IPS DF 6.9 (cell line): Measurements from ENCODE around the gene CORO2B.

Experiments
- DNase-seq: peaks from one replicate; pipeline ENCODE4 v3.0.0-alpha.2; 2013; ENCODE audit warnings: low read depth, low spot score
- H3K27ac ChIP-seq: one replicate; pipeline ENCODE4 v1.5.1; 2013; ENCODE audit warnings: low read length, control low read depth
- H3K27me3 ChIP-seq: 2 replicates; pipeline ENCODE4 v1.6.1; 2013; ENCODE audit warnings: mild to moderate bottlenecking, low read length; ENCODE audit not compliant: control insufficient read depth, insufficient read depth
- H3K36me3 ChIP-seq: 2 replicates; pipeline ENCODE4 v1.6.1; 2013; ENCODE audit warnings: low read length; ENCODE audit not compliant: control insufficient read depth, insufficient read depth
- H3K4me1 ChIP-seq: 2 replicates; pipeline ENCODE4 v1.6.1; 2013; ENCODE audit warnings: low read length; ENCODE audit not compliant: control insufficient read depth, insufficient read depth
- H3K4me3 ChIP-seq: 2 replicates; pipeline ENCODE4 v1.5.1; 2013; ENCODE audit warnings: mild to moderate bottlenecking, low read length
- H3K9me3 ChIP-seq: 2 replicates; pipeline ENCODE4 v1.6.1; 2013; ENCODE audit warnings: low read length, inconsistent platforms; ENCODE audit not compliant: control insufficient read depth, insufficient read depth
- WGBS: extraction: QIAGEN DNeasy Blood & Tissue Kit; methylation state at CpG from one replicate; pipeline ENCODE4 v1.1.7; 2013; ENCODE audit warnings: mixed read lengths, missing lambda C conversion rate; ENCODE audit not compliant: insufficient read length, insufficient coverage; 5-methylcytosine and 5-hydroxymethylcytosine counted together

CORO2B gene

GRCh38 chr15:68554721-68555678 lies 23.8 kb upstream of the CORO2B start:
- H3K27ac ChIP-seq, result no peak overlapping the region
- H3K4me3 ChIP-seq, result no peak overlapping the region
- H3K9me3 ChIP-seq, result no peaks in the 10 kb centered on the region
- peaks cover 6% of the 10 kb centered on the region for H3K4me1 ChIP-seq
- no peaks in the 10 kb centered on the region for H3K36me3 ChIP-seq
- no peaks in the 10 kb centered on the region for H3K27me3 ChIP-seq
- no CpG with 5 or more reads among the region's 10 CpGs for WGBS
- no peak for DNase-seq

DNA sequence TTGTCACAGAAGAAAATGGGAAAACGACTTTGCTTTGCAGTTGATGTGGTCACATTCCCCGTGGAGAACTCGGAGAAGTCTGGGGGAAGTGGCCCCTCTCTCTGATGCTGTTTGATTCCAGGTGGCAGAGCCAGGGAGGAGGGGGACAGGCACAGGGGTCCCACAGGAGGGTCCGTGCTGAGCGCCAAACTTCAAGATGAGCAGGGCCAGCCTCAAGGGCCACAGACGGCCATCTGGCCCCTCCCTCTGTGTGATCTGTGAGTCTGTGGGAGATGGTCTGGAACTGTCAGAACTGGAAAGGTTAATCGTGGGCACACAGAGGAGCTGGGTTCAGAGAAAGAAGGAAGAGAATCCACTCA lies 23.1 kb upstream of the CORO2B start:
- H3K27me3 ChIP-seq, result no peaks in the 10 kb centered on the region
- H3K4me3 ChIP-seq, result no peak overlapping the region
- no peak for DNase-seq
- peaks cover 6% of the 10 kb centered on the region for H3K4me1 ChIP-seq
- no peaks in the 10 kb centered on the region for H3K9me3 ChIP-seq
- H3K27ac ChIP-seq, result no peak overlapping the region
- H3K36me3 ChIP-seq, result no peaks in the 10 kb centered on the region
- no CpG with 5 or more reads among the region's 7 CpGs for WGBS

DNA sequence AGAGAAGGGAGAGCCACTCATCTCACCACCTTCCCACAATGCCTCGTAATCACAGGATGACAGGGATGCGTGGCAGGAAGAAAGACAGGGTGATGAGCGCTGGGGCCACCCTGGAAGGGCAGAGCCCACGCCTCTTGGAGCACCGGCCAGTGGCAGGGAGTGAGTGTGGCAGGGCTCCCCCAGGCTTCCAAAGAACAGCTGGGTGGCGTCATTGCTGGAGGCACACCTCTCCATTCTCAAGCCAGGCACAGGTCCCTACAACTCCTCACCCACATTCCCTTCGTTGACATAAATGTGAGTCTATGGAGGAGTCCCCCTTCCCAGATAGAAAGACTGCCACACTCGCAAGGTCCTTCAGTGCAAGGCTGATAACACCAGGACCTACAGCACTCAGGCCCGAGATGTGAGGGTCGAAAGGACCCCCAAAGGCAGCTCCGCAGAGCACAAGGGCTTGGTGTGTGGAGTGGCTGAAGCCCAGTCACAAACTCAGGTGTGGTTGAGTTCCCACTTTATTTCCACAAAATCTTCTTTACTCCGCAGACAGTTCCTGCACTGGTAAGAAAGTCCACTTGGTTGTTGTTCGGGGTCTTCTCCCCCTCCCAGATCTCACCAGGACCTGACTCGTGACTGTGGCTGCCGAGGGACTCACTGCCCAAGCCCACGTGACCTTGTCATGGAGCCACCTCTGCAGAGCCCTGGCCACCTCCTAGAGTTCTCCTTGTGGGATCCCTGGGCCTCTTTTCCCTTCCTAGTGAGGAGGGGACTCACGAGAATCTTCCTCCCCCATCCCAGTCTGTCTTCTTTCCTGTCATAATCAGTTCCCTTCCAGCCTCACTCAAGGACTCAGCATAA lies 22.4 kb upstream of the CORO2B start:
- WGBS, result no CpG with 5 or more reads among the region's 17 CpGs

GRCh38 chr15:68557469-68558317 lies 21.1 kb upstream of the CORO2B start:
- WGBS, result no CpG with 5 or more reads among the region's 9 CpGs
- DNase-seq, result no peak
- Histone ChIP-seq H3K4me3 (no peak overlapping the region), H3K9me3 (no peaks in the 10 kb centered on the region), H3K27me3 (no peaks in the 10 kb centered on the region), H3K36me3 (no peaks in the 10 kb centered on the region), H3K27ac (no peak overlapping the region), H3K4me1 (peaks cover 8% of the 10 kb centered on the region)

More for the DNA sequence above, 22.4 kb upstream of the CORO2B start:
- H3K36me3 ChIP-seq, result no peaks in the 10 kb centered on the region
- peaks cover 8% of the 10 kb centered on the region for H3K4me1 ChIP-seq
- no peak overlapping the region for H3K4me3 ChIP-seq
- H3K27me3 ChIP-seq, result no peaks in the 10 kb centered on the region
- DNase-seq, result no peak
- H3K27ac ChIP-seq, result no peak overlapping the region
- H3K9me3 ChIP-seq, result no peaks in the 10 kb centered on the region

DNA sequence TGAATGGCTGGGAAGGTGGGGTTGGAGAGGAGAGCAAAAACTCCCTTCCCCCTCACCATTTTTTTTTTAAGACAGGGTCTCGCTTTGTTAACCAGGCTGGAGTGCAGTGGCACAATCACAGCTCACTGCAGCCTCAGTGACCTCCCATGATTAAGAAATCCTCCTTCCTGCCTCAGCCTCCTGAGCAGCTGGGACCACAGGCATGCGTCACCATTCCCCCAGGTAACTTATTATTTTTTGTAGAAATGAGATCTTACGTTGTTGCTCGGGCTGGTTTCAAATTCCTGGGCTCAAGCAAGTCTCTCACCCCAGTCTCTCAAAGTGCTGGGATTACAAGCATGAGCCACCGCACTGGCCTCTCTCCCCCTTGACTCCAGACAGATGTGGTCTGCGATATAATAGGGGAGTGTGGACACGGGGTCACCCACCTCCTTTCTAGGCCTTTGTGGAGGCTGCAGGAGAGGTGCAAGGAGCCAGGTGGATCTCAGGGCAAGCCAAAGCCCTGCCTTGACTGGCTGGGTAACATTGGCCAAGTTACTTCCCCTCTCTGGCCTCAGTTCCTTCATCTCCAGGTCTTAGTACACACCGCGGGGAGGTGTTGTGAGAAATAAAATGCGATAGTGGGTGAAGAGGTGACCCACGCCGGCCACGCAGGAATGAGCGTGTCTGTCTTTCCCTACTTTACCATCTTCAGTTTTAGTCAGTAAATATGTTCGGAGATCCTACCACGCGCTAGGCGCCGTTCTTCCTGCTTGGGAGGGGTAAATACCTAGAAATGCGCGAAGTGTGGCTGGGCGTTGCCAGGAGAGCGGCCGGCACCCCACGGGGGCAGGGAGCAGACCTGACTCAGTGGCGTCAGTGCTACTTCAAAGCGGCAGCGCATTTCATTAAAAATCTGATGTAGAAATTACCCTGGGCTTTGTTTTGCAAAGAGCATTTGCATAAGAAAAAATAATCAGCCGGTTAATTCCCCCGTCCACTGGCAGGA lies 20.2 kb upstream of the CORO2B start:
- WGBS, result no CpG with 5 or more reads among the region's 30 CpGs
- no peak for DNase-seq
- Histone ChIP-seq H3K27me3 (no peaks in the 10 kb centered on the region), H3K4me1 (peaks cover 8% of the 10 kb centered on the region), H3K4me3 (peak overlapping the region; percentile 38; the same call in 1 of the 2 replicates), H3K27ac (no peak overlapping the region), H3K9me3 (no peaks in the 10 kb centered on the region), H3K36me3 (no peaks in the 10 kb centered on the region)

GRCh38 chr15:68559345-68560310 lies 19.2 kb upstream of the CORO2B start:
- H3K27me3 ChIP-seq, result no peaks in the 10 kb centered on the region
- H3K4me3 ChIP-seq, result peak overlapping the region; percentile 38; the same call in 1 of the 2 replicates
- peaks cover 8% of the 10 kb centered on the region for H3K4me1 ChIP-seq
- no CpG with 5 or more reads among the region's 54 CpGs for WGBS
- no peaks in the 10 kb centered on the region for H3K36me3 ChIP-seq
- no peak for DNase-seq
- H3K27ac ChIP-seq, result no peak overlapping the region
- H3K9me3 ChIP-seq, result no peaks in the 10 kb centered on the region

- H3K4me3 ChIP-seq, result no peak overlapping the region
- H3K27me3 ChIP-seq, result no peaks in the 10 kb centered on the region
- H3K4me1 ChIP-seq, result peaks cover 8% of the 10 kb centered on the region
- no peak overlapping the region for H3K27ac ChIP-seq
- DNase-seq, result no peak
- no peaks in the 10 kb centered on the region for H3K9me3 ChIP-seq
- no CpG with 5 or more reads among the region's 13 CpGs for WGBS
- no peaks in the 10 kb centered on the region for H3K36me3 ChIP-seq
Measured at GRCh38 chr15:68560501-68561113, 18.2 kb upstream of the CORO2B start.

DNA sequence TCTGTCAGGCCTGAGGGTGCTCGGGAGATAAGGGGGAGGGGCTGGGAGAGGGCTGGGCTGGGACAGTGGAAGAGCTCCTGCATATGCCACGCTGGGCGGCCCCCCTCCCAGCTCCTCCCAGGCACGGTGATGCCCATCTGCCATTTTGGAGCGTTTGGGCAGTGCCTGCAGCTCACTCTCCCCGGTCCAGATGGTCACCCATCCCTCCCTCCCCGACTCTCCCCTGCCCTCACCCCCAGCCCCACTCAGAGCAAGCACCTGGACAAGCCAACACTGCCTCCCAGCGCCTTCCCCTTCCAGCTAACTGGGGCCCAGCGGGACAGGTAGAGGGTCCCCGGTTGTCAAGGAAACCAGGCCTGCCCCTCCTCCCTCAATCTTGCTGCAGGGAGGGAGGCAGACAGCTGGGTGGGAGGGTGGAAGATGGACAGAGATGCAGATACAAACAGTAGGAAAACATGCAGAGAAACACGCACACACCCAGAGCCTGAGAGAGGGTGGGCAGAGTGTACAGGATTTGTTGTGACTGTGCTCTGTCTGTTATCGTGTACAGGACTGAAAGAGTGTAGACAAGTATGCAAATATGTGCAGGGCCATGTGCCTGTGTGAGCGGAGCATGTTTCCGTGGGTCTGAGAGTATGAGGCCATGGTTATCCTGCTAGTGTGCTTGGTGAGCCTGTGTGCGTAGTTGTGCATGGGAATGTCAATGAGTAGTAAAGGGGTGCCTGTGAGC lies 17.5 kb upstream of the CORO2B start:
- Histone ChIP-seq H3K27ac (no peak overlapping the region), H3K9me3 (no peaks in the 10 kb centered on the region), H3K4me3 (no peak overlapping the region), H3K36me3 (no peaks in the 10 kb centered on the region), H3K4me1 (peaks cover 10% of the 10 kb centered on the region), H3K27me3 (no peaks in the 10 kb centered on the region)
- WGBS, result no CpG with 5 or more reads among the region's 15 CpGs
- DNase-seq, result no peak
